ENCODE measurements around the gene ACCS.

DNA sequence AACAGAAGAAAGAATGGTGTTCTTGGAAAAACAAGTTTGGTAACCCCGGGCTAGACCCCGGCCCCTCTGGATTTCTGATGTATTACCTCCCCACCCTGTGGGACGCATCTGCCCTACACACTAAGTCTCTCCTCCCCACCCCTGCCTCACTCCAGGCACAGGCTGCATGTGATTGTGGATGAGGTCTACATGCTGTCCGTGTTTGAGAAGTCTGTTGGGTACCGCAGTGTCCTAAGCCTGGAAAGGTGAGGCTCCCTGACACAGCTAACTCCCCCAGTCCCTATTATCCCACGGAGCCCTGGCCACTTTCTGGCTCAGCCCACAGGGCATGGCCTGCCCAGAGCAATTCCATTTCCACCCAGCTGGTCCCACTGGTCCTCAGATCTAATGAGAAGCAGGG, 13.3 kb downstream of the ACCS start:
- TF ChIP-seq, protein P1, sequence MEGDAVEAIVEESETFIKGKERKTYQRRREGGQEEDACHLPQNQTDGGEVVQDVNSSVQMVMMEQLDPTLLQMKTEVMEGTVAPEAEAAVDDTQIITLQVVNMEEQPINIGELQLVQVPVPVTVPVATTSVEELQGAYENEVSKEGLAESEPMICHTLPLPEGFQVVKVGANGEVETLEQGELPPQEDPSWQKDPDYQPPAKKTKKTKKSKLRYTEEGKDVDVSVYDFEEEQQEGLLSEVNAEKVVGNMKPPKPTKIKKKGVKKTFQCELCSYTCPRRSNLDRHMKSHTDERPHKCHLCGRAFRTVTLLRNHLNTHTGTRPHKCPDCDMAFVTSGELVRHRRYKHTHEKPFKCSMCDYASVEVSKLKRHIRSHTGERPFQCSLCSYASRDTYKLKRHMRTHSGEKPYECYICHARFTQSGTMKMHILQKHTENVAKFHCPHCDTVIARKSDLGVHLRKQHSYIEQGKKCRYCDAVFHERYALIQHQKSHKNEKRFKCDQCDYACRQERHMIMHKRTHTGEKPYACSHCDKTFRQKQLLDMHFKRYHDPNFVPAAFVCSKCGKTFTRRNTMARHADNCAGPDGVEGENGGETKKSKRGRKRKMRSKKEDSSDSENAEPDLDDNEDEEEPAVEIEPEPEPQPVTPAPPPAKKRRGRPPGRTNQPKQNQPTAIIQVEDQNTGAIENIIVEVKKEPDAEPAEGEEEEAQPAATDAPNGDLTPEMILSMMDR (IDR thresholded peaks at IDR 0.05), result no peak
- TF ChIP-seq POLR2A (IDR thresholded peaks at IDR 0.05), result no peak
- no peak for TF ChIP-seq EP300 (IDR thresholded peaks at IDR 0.05)

Data from tibial nerve (tissue), 4 donors.